Activated T-cell treated with anti-CD3 and anti-CD28 coated beads, Interleukin-2, amount 50 U/mL, for 72 hours (primary cell): ENCODE results near the gene CACNA1F. TPM values are rescaled to one million over a fixed set of nuclear protein-coding genes. Genes with fewer than 3 reads are reported as not detected.
A peak's percentile ranks its signal among the peaks of the same experiment; 100 is the strongest.

ENCODE experiments used
- ATAC-seq, 2 donors: fragments of 150-1000 bp; cut with Tn5 transposase; replicated peaks in 1 of 2; 2 replicates each; pipeline ENCODE4 v1.10.0; 2021; ENCODE audit warnings: moderate library complexity in 2 of 2, mild to moderate bottlenecking in 1 of 2
- DNase-seq, 2 donors: peaks; one replicate each; pipeline ENCODE4 v3.0.0; 2021 to 2022; ENCODE audit warnings: mixed read lengths in 1 of 2
- H3K27ac Mint-ChIP-seq: one replicate; pipeline ENCODE4 v1.8.0; 2022; ENCODE audit warnings: mild to moderate bottlenecking, moderate library complexity, mixed read lengths
- H3K27me3 Mint-ChIP-seq: one replicate; pipeline ENCODE4 v1.8.0; 2022; ENCODE audit warnings: low read depth, mixed read lengths
- H3K36me3 Mint-ChIP-seq, 2 donors: one replicate each; pipeline ENCODE4 v1.8.0; 2022; ENCODE audit warnings: mixed read lengths in 2 of 2, mild to moderate bottlenecking in 1 of 2; ENCODE audit not compliant: insufficient read depth in 2 of 2
- H3K4me1 Mint-ChIP-seq: one replicate; pipeline ENCODE4 v1.8.0; 2022; ENCODE audit warnings: low read depth, mixed read lengths
- H3K4me3 Mint-ChIP-seq, 2 donors: one replicate each; pipeline ENCODE4 v1.8.0; 2022; ENCODE audit warnings: mild to moderate bottlenecking in 2 of 2, mixed read lengths in 2 of 2, moderate library complexity in 2 of 2
- H3K9me3 Mint-ChIP-seq, 2 donors: one replicate each; pipeline ENCODE4 v1.8.0; 2022; ENCODE audit warnings: mixed read lengths in 2 of 2
- total RNA-seq, 2 donors: library from RNA; stranded (reverse); gene quantifications; one replicate each; pipeline ENCODE4 v1.2.3, GENCODE V29; 2022

CACNA1F gene
- total RNA-seq, 2 donors from 2014 or later = 3.4 to 4.1 TPM

DNA sequence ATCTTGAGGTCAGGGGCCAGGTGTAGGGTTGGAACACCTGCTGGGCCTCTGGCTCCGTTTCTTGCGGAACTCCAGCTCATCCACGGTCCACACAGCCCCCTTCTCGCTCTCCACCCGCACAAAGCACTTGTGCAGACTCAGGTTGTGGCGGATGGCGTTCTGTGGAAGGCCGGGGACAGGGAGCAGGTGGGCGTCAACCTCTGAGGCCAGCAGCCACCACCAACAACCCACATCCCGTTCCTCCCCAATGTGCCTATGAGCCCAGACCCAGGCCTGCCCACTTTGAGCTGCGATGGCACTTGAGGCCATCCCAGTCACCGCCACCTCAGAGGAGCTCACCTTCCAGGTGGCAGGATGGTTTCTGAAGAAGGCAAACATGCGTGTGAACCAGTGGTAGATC lies 18.2 kb upstream of the CACNA1F start:
- no peak overlapping the region for H3K27ac Mint-ChIP-seq
- peaks cover 8% of the 10 kb centered on the region for H3K4me1 Mint-ChIP-seq
- H3K4me3 Mint-ChIP-seq = no peak overlapping the region
- no peak for ATAC-seq
- no peaks in the 10 kb centered on the region for H3K9me3 Mint-ChIP-seq
- H3K36me3 Mint-ChIP-seq = peaks cover 0 to 3% of the 10 kb centered on the region in 2 donors
- H3K27me3 Mint-ChIP-seq = no peaks in the 10 kb centered on the region
- DNase-seq = no peak

DNA sequence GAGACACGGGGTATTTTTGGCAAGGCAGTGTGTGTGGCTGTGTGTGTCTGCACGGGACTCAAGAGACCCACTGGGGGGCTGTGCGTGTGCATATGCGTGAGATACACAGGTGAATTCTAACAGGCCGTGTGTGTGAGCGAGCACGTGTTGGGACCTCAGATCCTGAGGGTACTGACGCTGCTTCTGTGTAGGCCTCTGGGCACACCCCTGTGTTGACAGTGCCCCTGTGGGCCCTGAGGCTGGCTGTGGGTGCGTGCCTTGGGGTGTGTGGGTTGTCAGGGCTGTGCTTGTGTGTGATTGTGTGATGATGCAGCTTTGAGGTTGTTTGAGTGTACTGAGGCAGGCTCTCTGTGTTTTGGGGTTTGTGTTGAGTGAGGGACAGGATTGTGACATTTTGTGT lies 17.4 kb upstream of the CACNA1F start:
- DNase-seq (no peak), ATAC-seq (peak in 1 of 2 donors; percentile 36)
- Mint-ChIP-seq H3K9me3 (no peaks in the 10 kb centered on the region), H3K36me3 (peaks cover 0 to 3% of the 10 kb centered on the region in 2 donors), H3K4me1 (peaks cover 8% of the 10 kb centered on the region), H3K27me3 (no peaks in the 10 kb centered on the region), H3K4me3 (no peak overlapping the region), H3K27ac (peak overlapping the region; percentile 25)

DNA sequence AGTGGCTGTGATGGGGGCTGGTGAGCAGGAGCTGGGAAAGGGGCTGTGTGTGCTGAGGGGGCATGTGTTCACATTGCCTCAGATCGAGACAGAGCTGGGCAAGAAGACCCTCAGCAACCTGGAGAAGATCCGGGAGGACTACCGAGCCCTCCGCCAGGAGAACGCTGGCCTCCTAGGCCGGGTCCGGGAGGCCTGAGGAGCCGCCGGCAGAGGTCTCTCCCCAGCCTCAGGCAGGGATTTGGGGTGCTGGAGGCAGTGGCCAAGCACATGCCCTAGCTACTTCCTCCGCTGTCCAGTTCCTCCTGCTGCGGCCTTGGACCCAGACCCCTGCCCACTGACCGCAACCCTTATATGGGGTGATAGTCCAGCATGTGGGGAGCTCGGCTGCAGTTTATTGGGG lies 16.9 kb upstream of the CACNA1F start:
- Mint-ChIP-seq H3K4me3 (no peak overlapping the region), H3K27ac (no peak overlapping the region), H3K9me3 (no peaks in the 10 kb centered on the region), H3K4me1 (peaks cover 8% of the 10 kb centered on the region), H3K36me3 (peaks cover under 1 to 2% of the 10 kb centered on the region in 2 donors), H3K27me3 (no peaks in the 10 kb centered on the region)
- DNase-seq = no peak
- no peak for ATAC-seq

DNA sequence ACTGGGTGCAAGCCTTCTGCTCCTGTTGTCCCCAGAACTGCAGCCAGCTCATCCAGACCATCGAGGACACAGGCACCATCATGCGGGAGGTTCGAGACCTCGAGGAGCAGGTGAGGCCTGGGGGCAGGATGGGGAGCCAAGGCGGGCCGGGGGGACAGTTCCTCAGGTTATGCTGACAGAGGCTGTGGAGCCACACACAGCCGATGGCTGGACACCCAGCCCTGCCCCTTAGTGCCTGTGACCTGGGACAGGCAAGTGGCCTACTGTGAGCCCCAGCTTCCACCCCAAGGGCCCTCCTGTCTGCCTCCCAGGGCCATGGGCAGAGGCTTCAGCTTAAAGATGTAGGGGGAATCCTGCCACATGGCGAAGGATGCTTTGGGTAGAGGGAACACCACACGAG lies 16.5 kb upstream of the CACNA1F start:
- ATAC-seq = no peak
- peaks cover 8% of the 10 kb centered on the region for H3K4me1 Mint-ChIP-seq
- no peak overlapping the region for H3K4me3 Mint-ChIP-seq
- DNase-seq = no peak
- H3K9me3 Mint-ChIP-seq = no peaks in the 10 kb centered on the region
- H3K27ac Mint-ChIP-seq = no peak overlapping the region
- no peaks in the 10 kb centered on the region for H3K27me3 Mint-ChIP-seq
- H3K36me3 Mint-ChIP-seq = peaks cover 2 to 4% of the 10 kb centered on the region in 2 donors

DNA sequence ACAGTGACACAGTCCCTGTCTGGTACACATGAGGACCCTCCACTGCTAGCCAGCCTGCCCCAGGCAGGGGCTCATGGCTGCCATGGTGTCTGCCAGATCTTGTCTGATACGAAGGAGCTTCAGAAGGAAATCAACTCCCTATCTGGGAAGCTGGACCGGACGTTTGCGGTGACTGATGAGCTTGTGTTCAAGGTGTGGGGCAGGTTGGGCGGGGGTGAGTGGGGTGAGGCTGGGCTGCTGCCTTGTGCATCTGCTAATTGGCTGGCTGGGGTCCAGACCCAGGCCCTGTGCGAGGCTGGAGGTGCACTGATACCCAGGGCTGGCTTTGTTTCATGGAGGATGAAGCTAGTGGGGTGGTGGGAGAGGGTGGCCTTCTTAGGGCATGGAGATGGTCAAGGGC lies 15.9 kb upstream of the CACNA1F start:
- Mint-ChIP-seq H3K27ac (no peak overlapping the region), H3K9me3 (no peaks in the 10 kb centered on the region), H3K4me3 (no peak overlapping the region), H3K36me3 (peaks cover 4% of the 10 kb centered on the region in 2 donors), H3K27me3 (no peaks in the 10 kb centered on the region), H3K4me1 (peaks cover 8% of the 10 kb centered on the region)
- no peak for DNase-seq
- ATAC-seq = no peak

DNA sequence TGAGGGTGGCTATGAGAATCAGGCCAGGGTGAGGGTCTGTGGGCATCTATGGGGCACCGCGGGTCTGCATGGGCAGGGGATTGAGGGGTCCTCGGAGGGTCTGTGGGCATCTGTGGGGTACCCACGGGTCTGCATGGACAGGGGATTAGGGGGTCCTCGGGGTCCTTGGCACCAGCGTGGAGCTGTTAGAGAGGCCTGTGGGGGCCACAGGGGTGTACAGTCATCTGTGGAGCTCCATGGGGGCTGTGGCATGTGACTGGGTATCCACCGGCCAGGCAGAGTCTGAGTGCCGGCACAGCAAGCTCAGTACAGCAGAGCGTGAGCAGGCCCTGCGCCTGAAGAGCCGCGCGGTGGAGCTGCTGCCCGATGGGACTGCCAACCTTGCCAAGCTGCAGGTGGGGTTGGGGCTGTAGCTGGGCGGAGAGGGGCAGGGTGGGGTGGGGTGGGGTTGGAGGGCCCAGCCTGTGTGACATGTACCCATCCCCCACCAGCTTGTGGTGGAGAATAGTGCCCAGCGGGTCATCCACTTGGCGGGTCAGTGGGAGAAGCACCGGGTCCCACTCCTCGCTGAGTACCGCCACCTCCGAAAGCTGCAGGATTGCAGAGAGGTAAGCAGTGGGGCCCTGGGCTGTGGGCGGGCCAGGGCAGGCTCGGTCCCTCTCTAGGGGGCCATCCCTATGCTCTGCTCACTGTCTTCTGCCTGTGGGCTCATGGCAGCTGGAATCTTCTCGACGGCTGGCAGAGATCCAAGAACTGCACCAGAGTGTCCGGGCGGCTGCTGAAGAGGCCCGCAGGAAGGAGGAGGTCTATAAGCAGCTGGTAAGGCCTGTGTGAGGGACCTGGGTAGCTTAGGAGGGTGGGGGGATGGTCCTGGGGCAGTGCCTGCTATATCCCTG lies 15.0 kb upstream of the CACNA1F start:
- Mint-ChIP-seq H3K4me1 (peaks cover 8% of the 10 kb centered on the region), H3K27ac (no peak overlapping the region), H3K4me3 (no peak overlapping the region), H3K27me3 (no peaks in the 10 kb centered on the region), H3K36me3 (peaks cover 4 to 6% of the 10 kb centered on the region in 2 donors), H3K9me3 (no peaks in the 10 kb centered on the region)
- ATAC-seq (no peak), DNase-seq (no peak)

DNA sequence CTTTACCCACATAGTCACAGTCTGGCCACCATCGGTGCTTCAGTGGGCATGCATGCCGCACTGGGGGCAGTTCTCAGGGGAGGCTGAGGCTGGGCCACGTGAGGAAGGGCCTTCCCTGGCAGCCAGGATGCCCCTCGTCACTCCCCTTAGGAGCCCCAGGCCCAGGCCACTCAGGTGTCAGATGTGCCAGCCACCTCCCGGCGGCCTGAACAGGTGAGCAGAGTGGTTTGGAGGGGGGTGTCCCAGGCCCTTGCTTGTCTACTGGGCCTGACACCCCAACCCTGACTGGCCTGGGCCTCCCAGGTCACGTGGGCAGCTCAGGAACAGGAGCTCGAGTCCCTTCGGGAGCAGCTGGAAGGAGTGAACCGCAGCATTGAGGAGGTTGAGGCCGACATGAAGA lies 14.2 kb upstream of the CACNA1F start:
- DNase-seq (no peak), ATAC-seq (no peak)
- Mint-ChIP-seq H3K4me3 (no peak overlapping the region), H3K4me1 (peaks cover 8% of the 10 kb centered on the region), H3K27ac (no peak overlapping the region), H3K27me3 (no peaks in the 10 kb centered on the region), H3K36me3 (peaks cover 4 to 6% of the 10 kb centered on the region in 2 donors), H3K9me3 (no peaks in the 10 kb centered on the region)

DNA sequence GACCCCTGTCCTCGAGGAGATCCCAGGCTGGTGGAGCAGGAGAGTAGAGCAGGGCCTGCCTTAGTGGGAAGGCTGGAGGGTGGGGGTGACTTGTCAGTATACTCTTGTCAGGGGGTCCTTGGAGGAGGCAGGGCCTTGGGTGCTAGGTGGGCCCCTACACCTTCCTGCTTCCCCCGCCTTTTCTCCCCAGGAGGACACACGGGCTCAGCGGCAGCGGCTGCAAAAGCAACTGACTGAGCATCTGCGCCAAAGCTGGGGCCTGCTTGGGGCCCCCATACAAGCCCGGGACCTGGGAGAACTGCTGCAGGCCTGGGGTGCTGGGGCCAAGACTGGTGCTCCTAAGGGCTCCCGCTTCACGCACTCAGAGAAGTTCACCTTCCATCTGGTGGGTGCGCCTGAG lies 13.4 kb upstream of the CACNA1F start:
- Mint-ChIP-seq H3K4me3 (no peak overlapping the region), H3K9me3 (no peaks in the 10 kb centered on the region), H3K4me1 (peaks cover 8% of the 10 kb centered on the region), H3K27me3 (no peaks in the 10 kb centered on the region), H3K27ac (peak overlapping the region; percentile 13), H3K36me3 (peaks cover 4 to 6% of the 10 kb centered on the region in 2 donors)
- DNase-seq (no peak), ATAC-seq (no peak)

DNA sequence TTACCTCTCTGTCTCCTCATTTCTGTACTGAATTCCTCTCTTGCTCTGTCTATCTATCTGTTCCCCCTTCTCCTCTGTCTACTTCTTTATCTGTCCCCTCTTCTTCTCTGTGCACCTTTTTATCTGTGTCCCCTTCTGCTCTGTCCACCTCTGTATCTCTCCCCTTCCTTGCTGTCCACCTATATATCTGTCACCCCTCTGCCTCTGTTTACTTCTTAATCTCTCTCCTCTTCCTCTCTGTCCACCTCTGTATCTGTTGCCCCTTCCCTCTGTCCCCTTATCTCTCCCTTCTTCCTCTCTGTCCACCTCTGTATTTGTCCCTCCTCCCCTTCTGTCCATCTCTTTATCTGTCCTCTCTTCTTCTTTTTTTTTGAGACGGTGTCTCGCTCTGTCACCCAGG lies 11.1 kb upstream of the CACNA1F start:
- no peaks in the 10 kb centered on the region for H3K27me3 Mint-ChIP-seq
- no peaks in the 10 kb centered on the region for H3K4me1 Mint-ChIP-seq
- no peak overlapping the region for H3K27ac Mint-ChIP-seq
- DNase-seq (no peak), ATAC-seq (no peak)
- H3K9me3 Mint-ChIP-seq = no peaks in the 10 kb centered on the region
- H3K36me3 Mint-ChIP-seq = peaks cover 4% of the 10 kb centered on the region in 2 donors
- no peak overlapping the region for H3K4me3 Mint-ChIP-seq

DNA sequence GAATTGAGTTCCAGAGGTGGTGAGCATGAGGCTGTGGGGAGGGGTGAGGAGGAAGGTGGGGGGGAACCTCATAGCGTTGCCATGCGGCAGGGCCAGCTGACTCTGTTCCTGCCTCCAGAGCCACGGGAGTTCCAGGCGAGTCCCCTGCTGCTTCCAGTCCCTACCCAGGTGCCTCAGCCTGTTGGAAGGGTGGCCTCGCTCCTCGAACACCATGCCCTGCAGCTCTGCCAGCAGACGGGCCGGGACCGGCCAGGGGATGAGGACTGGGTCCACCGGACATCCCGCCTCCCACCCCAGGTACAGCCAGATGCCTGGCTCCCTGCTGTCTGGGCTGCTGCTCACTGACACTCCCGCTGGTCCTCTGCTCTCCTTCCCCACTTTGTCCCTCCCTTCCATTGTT lies 10.0 kb upstream of the CACNA1F start:
- peaks cover 4% of the 10 kb centered on the region in 2 donors for H3K36me3 Mint-ChIP-seq
- no peak overlapping the region for H3K27ac Mint-ChIP-seq

DNA sequence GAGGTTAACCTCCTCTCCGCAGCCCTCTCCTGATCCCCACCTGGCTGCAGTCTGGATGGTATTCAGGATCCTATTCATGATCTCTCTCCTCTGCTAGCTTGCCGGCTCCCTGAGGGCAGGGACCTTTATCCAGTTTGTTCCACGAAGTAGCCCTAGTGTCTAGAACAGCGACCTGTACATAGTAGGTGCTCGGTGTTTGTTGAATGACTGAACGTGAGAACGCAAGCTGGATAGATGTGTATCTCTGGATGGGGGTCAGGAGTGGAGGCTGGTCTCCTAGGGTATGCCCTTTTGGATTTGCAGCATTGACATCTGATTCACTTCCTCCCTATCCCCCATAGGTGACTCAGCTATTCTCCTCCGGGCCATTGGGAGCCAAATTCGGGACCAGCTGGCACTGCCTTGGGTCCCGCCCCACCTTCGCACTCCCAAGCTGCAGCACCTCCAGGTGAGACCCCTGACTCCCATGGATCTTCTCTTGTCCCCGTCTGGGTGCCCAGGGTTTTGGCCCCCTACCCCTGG lies 9.5 kb upstream of the CACNA1F start:
- Mint-ChIP-seq H3K27ac (no peak overlapping the region), H3K36me3 (peaks cover 4% of the 10 kb centered on the region in 2 donors)

More for the DNA sequence above, 10.0 kb upstream of the CACNA1F start:
- no peaks in the 10 kb centered on the region for H3K27me3 Mint-ChIP-seq
- DNase-seq (no peak), ATAC-seq (no peak)
- H3K4me3 Mint-ChIP-seq = no peak overlapping the region
- no peaks in the 10 kb centered on the region for H3K4me1 Mint-ChIP-seq
- H3K9me3 Mint-ChIP-seq = no peaks in the 10 kb centered on the region

DNA sequence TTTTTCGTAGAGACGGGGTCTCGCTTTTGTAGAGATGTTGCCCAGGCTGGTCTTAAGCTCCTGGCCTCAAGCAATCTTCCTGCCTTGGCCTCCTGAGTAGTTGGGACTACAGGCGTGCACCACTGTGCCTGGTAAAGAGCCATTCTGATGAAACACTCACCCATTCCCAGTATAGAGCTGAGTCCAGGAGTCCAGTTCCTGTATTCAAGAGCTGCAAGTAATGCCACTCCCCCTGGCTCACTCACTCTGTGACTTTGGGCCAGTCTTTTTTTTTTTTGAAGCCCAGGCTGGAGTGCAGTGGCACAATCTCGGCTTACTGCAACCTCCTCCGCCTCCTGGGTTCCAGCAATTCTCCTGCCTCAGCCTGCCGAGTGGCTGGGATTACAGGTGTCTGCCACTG lies 5.6 kb upstream of the CACNA1F start:
- H3K27ac Mint-ChIP-seq = no peak overlapping the region
- H3K4me3 Mint-ChIP-seq = no peak overlapping the region
- ATAC-seq (no peak), DNase-seq (no peak)
- H3K36me3 Mint-ChIP-seq = no peaks in the 10 kb centered on the region
- H3K27me3 Mint-ChIP-seq = no peaks in the 10 kb centered on the region
- H3K9me3 Mint-ChIP-seq = no peaks in the 10 kb centered on the region
- H3K4me1 Mint-ChIP-seq = peaks cover 15% of the 10 kb centered on the region

More for the DNA sequence above, 9.5 kb upstream of the CACNA1F start:
- no peak overlapping the region for H3K4me3 Mint-ChIP-seq
- H3K4me1 Mint-ChIP-seq = no peaks in the 10 kb centered on the region
- DNase-seq (no peak), ATAC-seq (no peak)
- no peaks in the 10 kb centered on the region for H3K27me3 Mint-ChIP-seq
- no peaks in the 10 kb centered on the region for H3K9me3 Mint-ChIP-seq

DNA sequence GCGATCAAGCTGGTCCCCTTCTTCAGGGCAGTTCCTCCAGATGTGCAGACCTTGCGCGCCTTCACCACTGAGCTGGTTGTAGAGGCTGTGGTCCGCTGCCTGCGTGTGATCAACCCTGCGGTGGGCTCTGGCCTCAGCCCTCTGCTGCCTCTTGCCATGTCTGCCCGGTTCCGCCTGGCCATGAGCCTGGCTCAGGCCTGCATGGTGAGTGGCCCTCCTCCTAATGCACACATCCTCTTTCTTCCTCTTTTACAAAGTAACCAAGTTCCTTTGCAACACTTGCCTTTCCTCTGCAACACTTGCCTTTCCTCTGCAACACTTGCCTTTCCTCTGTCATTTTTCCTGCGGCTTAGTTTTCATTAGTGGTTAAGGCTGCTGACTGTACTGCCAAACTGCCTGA lies 3.9 kb upstream of the CACNA1F start:
- Mint-ChIP-seq H3K9me3 (no peaks in the 10 kb centered on the region), H3K36me3 (no peaks in the 10 kb centered on the region), H3K27me3 (no peaks in the 10 kb centered on the region), H3K4me1 (peaks cover 15% of the 10 kb centered on the region), H3K4me3 (peak overlapping the region; percentile 93 to 95), H3K27ac (peak overlapping the region; percentile 47)
- ATAC-seq (no peak), DNase-seq (no peak)
